Esophagus squamous epithelium (tissue), 5 donors: Measurements from ENCODE around the gene ITPR2. TPM values are rescaled to one million over a fixed set of nuclear protein-coding genes. Genes with fewer than 3 reads are reported as not detected.

Experiments
- DNase-seq: peaks from one replicate; lab custom pipeline; 2025; lab: John Stamatoyannopoulos, UW
- H3K27ac ChIP-seq, 4 donors: fragments of 200-600 bp; sonication (generic); one replicate each; pipeline ENCODE4 v1.5.1; 2016 to 2019; ENCODE audit warnings: mild to moderate bottlenecking in 1 of 4
- H3K27me3 ChIP-seq, 4 donors: fragments of 200-600 bp; sonication (generic); 1 replicate in 3 of 4; 2 replicates in 1 of 4; pipeline versions ENCODE4 v1.5.1 to v1.6.0; 2017 to 2021; ENCODE audit warnings: antibody characterized with exemption in 1 of 4
- H3K36me3 ChIP-seq, 3 donors: fragments of 200-600 bp; sonication (generic); one replicate each; pipeline ENCODE4 v1.5.1; 2016 to 2019
- H3K4me1 ChIP-seq, 3 donors: fragments of 200-600 bp; sonication (generic); one replicate each; pipeline ENCODE4 v1.5.1; 2017 to 2019
- H3K4me3 ChIP-seq, 4 donors: fragments of 200-600 bp; sonication (generic); 1 replicate in 3 of 4; 2 replicates in 1 of 4; pipeline ENCODE4 v1.5.1; 2016 to 2019; ENCODE audit warnings: mild to moderate bottlenecking in 2 of 4, moderate library complexity in 1 of 4
- H3K9me3 ChIP-seq, 3 donors: fragments of 200-600 bp; sonication (generic); one replicate each; pipeline ENCODE4 v1.5.1; 2016 to 2019
- CTCF ChIP-seq, 6 experiments: fragments of 450-650 bp in 4 of 6; fragments of 200-600 bp in 2 of 6; sonication (generic) in 2 of 6; IDR thresholded peaks; one replicate each; pipeline ENCODE4 v1.5.1; 2016 to 2019; ENCODE audit warnings: antibody characterized with exemption in 6 of 6, mild to moderate bottlenecking in 4 of 6, moderate library complexity in 4 of 6
- POLR2A ChIP-seq, 4 donors: fragments of 450-650 bp; IDR thresholded peaks; one replicate each; pipeline ENCODE4 v1.6.1; 2017; ENCODE audit warnings: antibody characterized with exemption in 4 of 4, mild to moderate bottlenecking in 4 of 4, moderate library complexity in 3 of 4
- WGBS, 2 donors: methylation state at CpG; one replicate each; pipeline ENCODE4 v1.1.5; 2018; 5-methylcytosine and 5-hydroxymethylcytosine counted together
- intact Hi-C: fragments of 100-400 bp; cut with DNase I; formaldehyde crosslinking; loops from one replicate; pipeline ENCODE4 v1.15.0; 2022
- total RNA-seq, 4 donors: library from RNA; depleted of rRNA; stranded (reverse); fragments of >200 nt; gene quantifications; one replicate each; pipeline ENCODE4 v1.1.0, GENCODE V29; 2016
- donor health status: DM: yes; HTN: yes; CAD: no.

ITPR2 gene
- total RNA-seq, 4 donors from 2014 or later = 30.7 to 49.3 (median 37.6) TPM

DNA sequence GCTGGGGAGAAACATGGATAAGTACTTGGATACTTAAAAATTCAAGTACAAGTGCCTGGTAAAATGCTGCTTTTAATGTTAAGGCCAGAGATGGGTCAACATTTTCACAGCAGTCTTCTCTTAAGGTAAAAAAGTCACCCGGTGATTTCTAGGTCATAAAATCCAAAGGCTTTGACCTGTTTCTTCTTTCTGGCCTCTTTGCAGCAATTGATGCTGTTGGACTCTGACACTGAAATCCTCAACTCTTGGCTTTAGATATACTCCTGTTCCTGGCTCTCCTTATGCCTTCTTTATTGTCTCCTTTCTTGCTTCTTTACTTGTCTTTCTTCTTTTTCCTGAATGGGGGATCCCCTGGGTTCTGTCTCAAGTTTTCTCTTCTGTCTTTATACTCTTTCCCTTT lies 448.5 kb downstream of the ITPR2 start:
- intact Hi-C loops = no loop called here
- Histone ChIP-seq H3K4me1 (no peaks in the 10 kb centered on the region), H3K27me3 (no peaks in the 10 kb centered on the region), H3K36me3 (peaks cover 0 to 68% (median 0%) of the 10 kb centered on the region in 3 donors), H3K27ac (no peak overlapping the region), H3K4me3 (no peak overlapping the region), H3K9me3 (no peaks in the 10 kb centered on the region)
- 89 to 95% methylated on average over 1 of the region's 1 CpG for WGBS, 2 donors
- no peak for TF ChIP-seq CTCF (IDR thresholded peaks at IDR 0.05)
- no peak for TF ChIP-seq POLR2A (IDR thresholded peaks at IDR 0.05)
- DNase-seq = no peak

GRCh38 chr12:26383041-26383440 lies 450.0 kb downstream of the ITPR2 start:
- no peak for DNase-seq
- no peak overlapping the region for H3K4me3 ChIP-seq
- H3K27ac ChIP-seq = no peak overlapping the region
- no peak for TF ChIP-seq CTCF (IDR thresholded peaks at IDR 0.05)
- H3K9me3 ChIP-seq = no peaks in the 10 kb centered on the region
- peaks cover 0 to 11% (median 0%) of the 10 kb centered on the region in 3 donors for H3K4me1 ChIP-seq
- peaks cover 0 to 59% (median 0%) of the 10 kb centered on the region in 3 donors for H3K36me3 ChIP-seq
- H3K27me3 ChIP-seq = no peaks in the 10 kb centered on the region
- intact Hi-C loops = no loop called here
- WGBS, 2 donors = 91 to 100% methylated on average over 1 of the region's 1 CpG

DNA sequence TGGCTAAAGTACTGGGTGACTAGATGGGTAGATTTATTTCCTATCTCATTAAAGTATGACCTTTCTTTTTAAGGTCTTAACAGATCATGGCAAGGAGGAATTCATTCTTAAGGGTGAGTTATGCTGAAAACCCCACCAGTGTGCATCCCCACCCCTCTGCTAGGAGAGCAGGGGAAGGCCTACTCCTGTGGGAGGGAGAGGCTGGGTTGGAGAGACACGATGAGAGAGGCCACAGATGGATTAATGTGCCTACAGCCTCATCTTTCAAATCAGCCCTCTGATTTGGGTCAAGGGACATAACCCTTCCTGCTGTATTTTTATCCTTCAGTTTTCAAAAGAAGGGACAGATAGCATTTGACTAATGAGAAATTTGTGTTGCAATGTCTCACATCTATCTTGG lies 452.1 kb downstream of the ITPR2 start:
- intact Hi-C loops = no loop called here
- no peak for DNase-seq
- Histone ChIP-seq H3K4me3 (no peak overlapping the region), H3K9me3 (no peaks in the 10 kb centered on the region), H3K27me3 (no peaks in the 10 kb centered on the region), H3K36me3 (peaks cover 0 to 39% (median 0%) of the 10 kb centered on the region in 3 donors), H3K27ac (no peak overlapping the region), H3K4me1 (peaks cover 0 to 11% (median 0%) of the 10 kb centered on the region in 3 donors)
- TF ChIP-seq POLR2A (IDR thresholded peaks at IDR 0.05) = no peak
- no peak for TF ChIP-seq CTCF (IDR thresholded peaks at IDR 0.05)
- WGBS, 2 donors = 70 to 79% methylated on average over 1 of the region's 1 CpG

- intact Hi-C loops = no loop called here
- 92 to 95% methylated on average over 2 of the region's 2 CpGs for WGBS, 2 donors
- DNase-seq = no peak
These were observed 453.1 kb downstream of the ITPR2 start for GRCh38 chr12:26379777-26380467.

GRCh38 chr12:26378711-26379110 lies 454.3 kb downstream of the ITPR2 start:
- H3K9me3 ChIP-seq = no peaks in the 10 kb centered on the region
- peaks cover 0 to 24% (median 0%) of the 10 kb centered on the region in 3 donors for H3K36me3 ChIP-seq
- 67 to 81% methylated on average over 6 of the region's 6 CpGs for WGBS, 2 donors
- peaks cover 0 to 11% (median 0%) of the 10 kb centered on the region in 3 donors for H3K4me1 ChIP-seq
- TF ChIP-seq POLR2A (IDR thresholded peaks at IDR 0.05) (no peak), CTCF (IDR thresholded peaks at IDR 0.05) (no peak)
- no peak overlapping the region for H3K4me3 ChIP-seq
- H3K27me3 ChIP-seq = no peaks in the 10 kb centered on the region
- intact Hi-C loops = no loop called here
- no peak overlapping the region for H3K27ac ChIP-seq
- DNase-seq = no peak

More at GRCh38 chr12:26379777-26380467, 453.1 kb downstream of the ITPR2 start:
- H3K27me3 ChIP-seq = no peaks in the 10 kb centered on the region
- H3K4me3 ChIP-seq = no peak overlapping the region
- H3K9me3 ChIP-seq = no peaks in the 10 kb centered on the region
- no peak for TF ChIP-seq POLR2A (IDR thresholded peaks at IDR 0.05)
- no peak overlapping the region for H3K27ac ChIP-seq
- H3K4me1 ChIP-seq = peaks cover 0 to 11% (median 0%) of the 10 kb centered on the region in 3 donors
- H3K36me3 ChIP-seq = peaks cover 0 to 31% (median 0%) of the 10 kb centered on the region in 3 donors
